ENCODE results near the gene DMRT1.

GRCh38 chr9:942805-943580 is 101.5 kb downstream of the DMRT1 start:
- no peak for TF ChIP-seq SIN3A (IDR thresholded peaks at IDR 0.05; ENCODE audit: borderline replicate concordance, insufficient read depth, low read length)
- TF ChIP-seq, protein P1, sequence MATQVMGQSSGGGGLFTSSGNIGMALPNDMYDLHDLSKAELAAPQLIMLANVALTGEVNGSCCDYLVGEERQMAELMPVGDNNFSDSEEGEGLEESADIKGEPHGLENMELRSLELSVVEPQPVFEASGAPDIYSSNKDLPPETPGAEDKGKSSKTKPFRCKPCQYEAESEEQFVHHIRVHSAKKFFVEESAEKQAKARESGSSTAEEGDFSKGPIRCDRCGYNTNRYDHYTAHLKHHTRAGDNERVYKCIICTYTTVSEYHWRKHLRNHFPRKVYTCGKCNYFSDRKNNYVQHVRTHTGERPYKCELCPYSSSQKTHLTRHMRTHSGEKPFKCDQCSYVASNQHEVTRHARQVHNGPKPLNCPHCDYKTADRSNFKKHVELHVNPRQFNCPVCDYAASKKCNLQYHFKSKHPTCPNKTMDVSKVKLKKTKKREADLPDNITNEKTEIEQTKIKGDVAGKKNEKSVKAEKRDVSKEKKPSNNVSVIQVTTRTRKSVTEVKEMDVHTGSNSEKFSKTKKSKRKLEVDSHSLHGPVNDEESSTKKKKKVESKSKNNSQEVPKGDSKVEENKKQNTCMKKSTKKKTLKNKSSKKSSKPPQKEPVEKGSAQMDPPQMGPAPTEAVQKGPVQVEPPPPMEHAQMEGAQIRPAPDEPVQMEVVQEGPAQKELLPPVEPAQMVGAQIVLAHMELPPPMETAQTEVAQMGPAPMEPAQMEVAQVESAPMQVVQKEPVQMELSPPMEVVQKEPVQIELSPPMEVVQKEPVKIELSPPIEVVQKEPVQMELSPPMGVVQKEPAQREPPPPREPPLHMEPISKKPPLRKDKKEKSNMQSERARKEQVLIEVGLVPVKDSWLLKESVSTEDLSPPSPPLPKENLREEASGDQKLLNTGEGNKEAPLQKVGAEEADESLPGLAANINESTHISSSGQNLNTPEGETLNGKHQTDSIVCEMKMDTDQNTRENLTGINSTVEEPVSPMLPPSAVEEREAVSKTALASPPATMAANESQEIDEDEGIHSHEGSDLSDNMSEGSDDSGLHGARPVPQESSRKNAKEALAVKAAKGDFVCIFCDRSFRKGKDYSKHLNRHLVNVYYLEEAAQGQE (IDR thresholded peaks at IDR 0.05; ENCODE audit: insufficient read depth in 1 of 2, low read depth in 2 of 2, low read length in 2 of 2): no peak

Measured in PFSK-1 (cell line).